H1 (cell line): ENCODE measurements around the gene TMEM132A. TPM values are rescaled to one million over a fixed set of nuclear protein-coding genes. Genes with fewer than 3 reads are reported as not detected.

ENCODE experiments used
- CTCF ChIA-PET: fragments of 300-600 bp; sonication (Branson Sonifier 250); formaldehyde crosslinking; loops from one replicate; lab custom pipeline; 2021; ENCODE audit not compliant: partially characterized antibody; lab: Charles Lee
- POLR2A ChIA-PET: fragments of 300-600 bp; sonication (Branson Sonifier 250); formaldehyde crosslinking; loops from one replicate; lab custom pipeline; 2021; ENCODE audit warnings: inconsistent platforms; ENCODE audit not compliant: partially characterized antibody; lab: Charles Lee
- DNase-seq, 2 experiments: peaks; one replicate each; pipeline versions ENCODE4 v3.0.0 to v3.0.0-alpha.2; 2010 to 2022; ENCODE audit warnings: low spot score in 2 of 2, low read depth in 1 of 2, mixed read lengths in 1 of 2
- FAIRE-seq: peaks from 2 replicates; lab custom pipeline; 2011; peaks lifted over from hg19 to GRCh38; lab: Jason Lieb, UNC
- H2AFZ ChIP-seq: 2 replicates; pipeline ENCODE4 v1.8.1; 2012; ENCODE audit warnings: low read length, inconsistent platforms
- H2AK5ac ChIP-seq: 2 replicates; pipeline ENCODE4 v1.6.1; 2013; ENCODE audit warnings: low read depth, low read length
- H2BK120ac ChIP-seq: replicated peaks from 2 replicates; pipeline ENCODE3; 2013; ENCODE audit warnings: low read depth, low read length, inconsistent platforms
- H2BK12ac ChIP-seq: 2 replicates; pipeline ENCODE4 v1.6.1; 2013; ENCODE audit warnings: low read depth, low read length
- H2BK15ac ChIP-seq: 2 replicates; pipeline ENCODE4 v1.6.1; 2013; ENCODE audit warnings: low read length
- H2BK20ac ChIP-seq: 2 replicates; pipeline ENCODE4 v1.6.1; 2013; ENCODE audit warnings: low read length
- H2BK5ac ChIP-seq: 2 replicates; pipeline ENCODE4 v1.6.1; 2013; ENCODE audit warnings: low read depth, low read length
- H3K14ac ChIP-seq: 2 replicates; pipeline ENCODE4 v1.6.1; 2013; ENCODE audit warnings: inconsistent platforms; ENCODE audit not compliant: insufficient read length
- H3K18ac ChIP-seq: 2 replicates; pipeline ENCODE4 v1.6.1; 2013; ENCODE audit warnings: low read length; ENCODE audit errors: extremely low read depth
- H3K23ac ChIP-seq: 2 replicates; pipeline ENCODE4 v1.6.1; 2013; ENCODE audit warnings: inconsistent platforms; ENCODE audit not compliant: insufficient read length
- H3K23me2 ChIP-seq: 2 replicates; pipeline ENCODE4 v1.6.1; 2013; ENCODE audit warnings: low read depth, low read length
- H3K27ac ChIP-seq: 2 replicates; pipeline ENCODE4 v1.6.1; 2011; ENCODE audit warnings: low read depth, low read length, inconsistent platforms
- H3K27me3 ChIP-seq, 4 experiments: replicated peaks in 1 of 4; 1 replicate in 1 of 4; 2 replicates in 3 of 4; pipeline versions ENCODE4 v1.6.1 to v1.8.1; 2011 to 2013; ENCODE audit warnings: low read length in 3 of 4, mild to moderate bottlenecking in 3 of 4, inconsistent platforms in 2 of 4, mixed read lengths in 2 of 4, moderate library complexity in 1 of 4; ENCODE audit not compliant: control insufficient read depth in 3 of 4, insufficient read depth in 3 of 4; ENCODE audit errors: extremely low read depth in 1 of 4
- H3K36me3 ChIP-seq, 4 experiments: 2 replicates each; pipeline versions ENCODE4 v1.6.1 to v1.8.1; 2011 to 2013; ENCODE audit warnings: mild to moderate bottlenecking in 4 of 4, low read length in 3 of 4, moderate library complexity in 2 of 4, control low read depth in 1 of 4, inconsistent platforms in 1 of 4; ENCODE audit not compliant: insufficient read depth in 4 of 4, control insufficient read depth in 2 of 4
- H3K4ac ChIP-seq: replicated peaks from 2 replicates; pipeline ENCODE3; 2013; ENCODE audit warnings: low read length, low read depth, mixed read lengths, inconsistent platforms; ENCODE audit not compliant: insufficient read length
- H3K4me1 ChIP-seq, 4 experiments: replicated peaks in 1 of 4; 1 replicate in 1 of 4; 2 replicates in 3 of 4; pipeline versions ENCODE4 v1.6.1 to v1.8.1; 2011 to 2013; ENCODE audit warnings: low read length in 3 of 4, inconsistent platforms in 2 of 4, mixed read lengths in 1 of 4; ENCODE audit not compliant: insufficient read depth in 4 of 4, control insufficient read depth in 3 of 4
- H3K4me2 ChIP-seq, 2 experiments: 2 replicates each; pipeline versions ENCODE4 v1.6.1 to v1.8.1; 2011 to 2013; ENCODE audit warnings: low read depth in 2 of 2, low read length in 2 of 2, control low read depth in 1 of 2, inconsistent platforms in 1 of 2, mild to moderate bottlenecking in 1 of 2; ENCODE audit not compliant: insufficient read depth in 1 of 2
- H3K4me3 ChIP-seq, 4 experiments: fragments of 200-600, 300-600 bp in 1 of 4; sonication (generic), shearing (Covaris generic), sonication (Bioruptor Twin) in 1 of 4; 2 replicates each; pipeline versions ENCODE4 v1.5.1 to v1.8.1; 2011 to 2016; ENCODE audit warnings: low read length in 4 of 4, low read depth in 3 of 4, control low read depth in 2 of 4, inconsistent platforms in 2 of 4, mild to moderate bottlenecking in 2 of 4, mixed read lengths in 1 of 4, moderate library complexity in 1 of 4; ENCODE audit not compliant: insufficient read depth in 2 of 4; ENCODE audit errors: extremely low read depth in 1 of 4
- H3K56ac ChIP-seq: replicated peaks from 2 replicates; pipeline ENCODE3; 2013; ENCODE audit warnings: low read depth, mild to moderate bottlenecking, mixed read lengths, low read length, inconsistent platforms; ENCODE audit not compliant: insufficient read length
- H3K79me1 ChIP-seq: 2 replicates; pipeline ENCODE4 v1.6.1; 2013; ENCODE audit warnings: low read depth, low read length, control low read depth
- H3K79me2 ChIP-seq, 2 experiments: 2 replicates each; pipeline versions ENCODE4 v1.6.1 to v1.8.1; 2012 to 2013; ENCODE audit warnings: low read length in 2 of 2, mild to moderate bottlenecking in 2 of 2, inconsistent platforms in 1 of 2; ENCODE audit not compliant: insufficient read depth in 2 of 2, control insufficient read depth in 1 of 2
- H3K9ac ChIP-seq, 4 experiments: replicated peaks in 1 of 4; 1 replicate in 1 of 4; 2 replicates in 3 of 4; pipeline versions ENCODE4 v1.6.1 to v1.8.1; 2011 to 2013; ENCODE audit warnings: low read depth in 3 of 4, low read length in 3 of 4, control low read depth in 2 of 4, mild to moderate bottlenecking in 2 of 4, moderate library complexity in 2 of 4, inconsistent platforms in 1 of 4; ENCODE audit errors: extremely low read depth in 1 of 4
- H3K9me3 ChIP-seq, 2 experiments: 2 replicates each; pipeline versions ENCODE4 v1.6.1 to v1.8.1; 2012 to 2013; ENCODE audit warnings: mild to moderate bottlenecking in 2 of 2, moderate library complexity in 2 of 2, control low read depth in 1 of 2, inconsistent platforms in 1 of 2, low read depth in 1 of 2, low read length in 1 of 2, mixed read lengths in 1 of 2; ENCODE audit not compliant: insufficient read depth in 2 of 2
- H4K20me1 ChIP-seq, 2 experiments: replicated peaks in 1 of 2; 2 replicates each; pipeline versions ENCODE3 to v1.8.1; 2011 to 2013; ENCODE audit warnings: inconsistent platforms in 2 of 2, low read length in 2 of 2, mild to moderate bottlenecking in 1 of 2; ENCODE audit not compliant: insufficient read depth in 2 of 2, control insufficient read depth in 1 of 2
- H4K5ac ChIP-seq: 2 replicates; pipeline ENCODE4 v1.6.1; 2013; ENCODE audit warnings: low read length, low read depth, mixed read lengths, inconsistent platforms; ENCODE audit not compliant: insufficient read length
- H4K8ac ChIP-seq: 2 replicates; pipeline ENCODE4 v1.8.0; 2013; ENCODE audit warnings: mild to moderate bottlenecking, moderate library complexity, low read length, inconsistent platforms; ENCODE audit not compliant: insufficient read depth; ENCODE audit errors: extremely low read depth
- H4K91ac ChIP-seq: replicated peaks from 2 replicates; pipeline ENCODE3; 2013; ENCODE audit warnings: low read length, mixed read lengths, inconsistent platforms; ENCODE audit not compliant: insufficient read length
- CTCF ChIP-seq, 3 experiments: IDR thresholded peaks; 1 replicate in 2 of 3; 2 replicates in 1 of 3; pipeline versions ENCODE4 v1.5.1 to v1.6.1; 2011; ENCODE audit warnings: low read length in 3 of 3, mild to moderate bottlenecking in 3 of 3, inconsistent platforms in 2 of 3, low read depth in 1 of 3, moderate library complexity in 1 of 3; ENCODE audit not compliant: insufficient read depth in 1 of 3; ENCODE audit errors: control extremely low read depth in 1 of 3
- JUN ChIP-seq: IDR thresholded peaks from 2 replicates; pipeline ENCODE4 v1.6.1; 2011; ENCODE audit warnings: low read depth, mild to moderate bottlenecking, improper control_type of control experiment, low read length
- MAFK ChIP-seq: IDR thresholded peaks from 2 replicates; pipeline ENCODE4 v1.6.1; 2012; ENCODE audit warnings: low read depth, mild to moderate bottlenecking, improper control_type of control experiment, low read length
- RBBP5 ChIP-seq: IDR thresholded peaks from 2 replicates; pipeline ENCODE4 v1.7.1; 2012; ENCODE audit warnings: low read depth, mild to moderate bottlenecking, inconsistent platforms, low read length, moderate library complexity, borderline replicate concordance
- TAF1 ChIP-seq: IDR thresholded peaks from 2 replicates; pipeline ENCODE4 v1.6.1; 2011; ENCODE audit warnings: mild to moderate bottlenecking, low read depth, low read length
- TBP ChIP-seq: IDR thresholded peaks from 2 replicates; pipeline ENCODE4 v1.6.1; 2011; ENCODE audit warnings: low read depth, low read length, improper control_type of control experiment
- ZNF274 ChIP-seq: IDR thresholded peaks from 2 replicates; pipeline ENCODE4 v1.7.0; 2012; ENCODE audit warnings: low read length, borderline replicate concordance; ENCODE audit errors: extremely low read depth
- WGBS, 2 experiments: shearing (Covaris generic) in 1 of 2; methylation state at CpG; one replicate each; pipeline versions ENCODE4 v1.1.6 to v1.1.7; 2013 to 2015; ENCODE audit warnings: low lambda C conversion rate in 2 of 2, mixed read lengths in 2 of 2, inconsistent platforms in 1 of 2, low coverage in 1 of 2, missing lambda C conversion rate in 1 of 2; ENCODE audit not compliant: insufficient replicate concordance in 2 of 2, insufficient coverage in 1 of 2, insufficient read length in 1 of 2; ENCODE audit errors: extremely low coverage in 1 of 2, missing lambda C conversion rate in 1 of 2; 5-methylcytosine and 5-hydroxymethylcytosine counted together
- polyA plus RNA-seq, 7 experiments: library from polyadenylated mRNA; depleted of rRNA in 3 of 7; stranded (reverse) in 5 of 7; unstranded in 2 of 7; fragments of >200 nt in 5 of 7; fragments of 200-250 nt in 2 of 7; gene quantifications; 1 replicate in 5 of 7; 2 replicates in 1 of 7; 4 replicates in 1 of 7; pipeline versions ENCODE4 v1.2.1 to v1.2.3, GENCODE V29; 2011 to 2013; ENCODE audit warnings: missing spikeins in 2 of 7, mixed read lengths in 2 of 7
- total RNA-seq: library from RNA; stranded (reverse); fragmentation: NEBNext Ultra II Directional; extraction: Animal tissue kit (Norgen Biotek cat#: 25700); gene quantifications from 2 replicates; pipeline ENCODE4 v1.2.1, GENCODE V29; 2021

TMEM132A gene
- total and polyA plus RNA-seq, 2 of the 8 experiments (the other 6 are each of a cell fraction or from before 2014, with no cell fraction given) = 46.6 to 97.9 TPM

- Histone ChIP-seq H3K79me2 (peaks cover 0 to 8% of the 10 kb centered on the region in 2 experiments; a peak in 1 of 4 replicates), H3K4me2 (no peak overlapping the region), H2AFZ (no peak overlapping the region), H3K79me1 (peaks cover 11% of the 10 kb centered on the region), H3K4me1 (peaks cover 5 to 14% (median 5%) of the 10 kb centered on the region in 4 experiments; a peak in 6 of 7 replicates), H2BK5ac (no peak overlapping the region), H3K27me3 (peaks cover 0 to 3% (median 0%) of the 10 kb centered on the region in 4 experiments; a peak in 1 of 7 replicates), H3K4ac (no peak overlapping the region), H3K9ac (no peak overlapping the region), H4K20me1 (peaks cover 9 to 16% of the 10 kb centered on the region in 2 experiments), H2BK20ac (no peak overlapping the region), H2AK5ac (no peak overlapping the region), H3K36me3 (peaks cover 3 to 16% (median 11%) of the 10 kb centered on the region in 4 experiments; a peak in 5 of 8 replicates), H4K5ac (no peak overlapping the region), H4K8ac (no peak overlapping the region), H3K18ac (no peak overlapping the region), H3K9me3 (no peaks in the 10 kb centered on the region), H3K56ac (no peak overlapping the region), H3K23me2 (peaks cover 11% of the 10 kb centered on the region; the same call in 1 of the 2 replicates), H4K91ac (no peak overlapping the region), H3K4me3 (no peak overlapping the region), H2BK120ac (no peak overlapping the region), H2BK12ac (no peak overlapping the region), H3K14ac (no peak overlapping the region), H3K23ac (no peak overlapping the region), H2BK15ac (no peak overlapping the region), H3K27ac (no peak overlapping the region)
- ChIA-PET POLR2A (interaction anchor here (5.7 kb wide), 1 partner anchor 9 kb away, joined by 26 read pairs; the partner anchor contains the start of gene TMEM109), CTCF (interaction anchor here (1.2 to 1.7 kb wide), 3 partner anchors 10 to 23 kb away, joined by 4 to 7 read pairs (median 4); no protein-coding TSS in a partner anchor)
- WGBS, 2 experiments = 56% methylated on average over 6 of the region's 6 CpGs; no CpG with 5 or more reads in 1 of the 2 experiments
- DNase-seq (no peak), FAIRE-seq (no peak)
- TF ChIP-seq CTCF (IDR thresholded peaks at IDR 0.05; ENCODE audit: control extremely low read depth in 1 of 3, insufficient read depth in 1 of 3, low read depth in 1 of 3, low read length in 3 of 3) (no peak), RBBP5 (no peak), ZNF274 (no peak), TAF1 (no peak), JUN (no peak), TBP (no peak), MAFK (no peak)
Measured at GRCh38 chr11:60922906-60923305, 1.4 kb upstream of the TMEM132A start.
